Loucy (cell line): ENCODE results near the gene C1GALT1.

Source experiments
- H2AFZ ChIP-seq: fragments of 200-600 bp; sonication (generic); 2 replicates; pipeline ENCODE4 v1.6.0; 2016; ENCODE audit warnings: antibody characterized with exemption, mild to moderate bottlenecking, low read length, moderate library complexity
- H3F3A ChIP-seq: fragments of 200-600 bp; 2 replicates; pipeline ENCODE4 v1.6.0; 2016; ENCODE audit warnings: antibody characterized with exemption, low read depth, mild to moderate bottlenecking
- H3K27me3 ChIP-seq: fragments of 200-600 bp; sonication (generic); 2 replicates; pipeline ENCODE4 v1.6.1; 2014; ENCODE audit warnings: low read length, mild to moderate bottlenecking; ENCODE audit not compliant: insufficient read depth, poor library complexity, severe bottlenecking
- H3K36me3 ChIP-seq: fragments of 200-600 bp; sonication (generic); 2 replicates; pipeline ENCODE4 v1.6.1; 2016; ENCODE audit warnings: low read length; ENCODE audit not compliant: insufficient read depth
- H3K4me1 ChIP-seq: fragments of 200-600 bp; sonication (generic); 2 replicates; pipeline ENCODE4 v1.5.1; 2014; ENCODE audit warnings: low read length, mild to moderate bottlenecking; ENCODE audit not compliant: insufficient read depth, poor library complexity, severe bottlenecking
- H3K4me2 ChIP-seq: fragments of 200-600 bp; sonication (generic); 2 replicates; pipeline ENCODE4 v1.6.0; 2014; ENCODE audit warnings: antibody characterized with exemption, low read length, low read depth, mild to moderate bottlenecking; ENCODE audit not compliant: poor library complexity, severe bottlenecking
- H3K4me3 ChIP-seq: fragments of 200-600 bp; sonication (generic); 2 replicates; pipeline ENCODE4 v1.5.1; 2014; ENCODE audit warnings: low read length, mild to moderate bottlenecking, mixed read lengths; ENCODE audit not compliant: poor library complexity, severe bottlenecking
- H3K79me2 ChIP-seq: fragments of 200-600 bp; sonication (generic); 2 replicates; pipeline ENCODE4 v1.6.1; 2014; ENCODE audit warnings: low read length; ENCODE audit not compliant: insufficient read depth
- H3K9ac ChIP-seq: fragments of 200-600 bp; sonication (generic); 2 replicates; pipeline ENCODE4 v1.6.0; 2014; ENCODE audit warnings: mild to moderate bottlenecking, low read depth, low read length, moderate library complexity; ENCODE audit not compliant: poor library complexity, severe bottlenecking
- H3K9me2 ChIP-seq: fragments of 200-600 bp; sonication (generic); replicated peaks from 2 replicates; pipeline ENCODE4 v1.6.1; 2016; ENCODE audit warnings: low read depth, low read length, mixed read lengths
- H3K9me3 ChIP-seq: fragments of 200-600 bp; sonication (generic); 2 replicates; pipeline ENCODE4 v1.6.1; 2014; ENCODE audit warnings: mild to moderate bottlenecking, antibody characterized with exemption, low read length, low read depth; ENCODE audit not compliant: insufficient read depth
- H4K20me1 ChIP-seq: fragments of 200-600 bp; sonication (generic); 2 replicates; pipeline ENCODE4 v1.6.0; 2014; ENCODE audit warnings: antibody characterized with exemption, low read length, mild to moderate bottlenecking; ENCODE audit not compliant: insufficient read depth, poor library complexity, severe bottlenecking
- CTCF ChIP-seq: fragments of 200-600 bp; sonication (generic); conservative IDR thresholded peaks from 2 replicates; pipeline ENCODE4 v1.5.1; 2014; ENCODE audit warnings: mild to moderate bottlenecking, antibody characterized with exemption, low read length
- EZH2phosphoT487 ChIP-seq: fragments of 200-600 bp; IDR thresholded peaks from 2 replicates; pipeline ENCODE4 v1.6.1; 2018; ENCODE audit warnings: antibody characterized with exemption, mild to moderate bottlenecking, moderate library complexity, borderline replicate concordance

The C1GALT1 gene

GRCh38 chr7:7210475-7211237 is 28.3 kb downstream of the C1GALT1 start:
- Histone ChIP-seq H3K79me2 (peaks cover 89% of the 10 kb centered on the region), H3K9me2 (no peaks in the 10 kb centered on the region), H4K20me1 (peaks cover 14% of the 10 kb centered on the region), H3K36me3 (peaks cover 17% of the 10 kb centered on the region; the same call in 1 of the 2 replicates), H3K4me2 (no peak overlapping the region), H3K9ac (no peak overlapping the region), H3K9me3 (no peaks in the 10 kb centered on the region), H3K4me1 (no peaks in the 10 kb centered on the region), H3K27me3 (no peaks in the 10 kb centered on the region), H3F3A (no peaks in the 10 kb centered on the region), H2AFZ (no peak overlapping the region), H3K4me3 (no peak overlapping the region)
- TF ChIP-seq CTCF (no peak), EZH2phosphoT487 (no peak)

GRCh38 chr7:7212612-7213011 is 30.3 kb downstream of the C1GALT1 start:
- Histone ChIP-seq H3K9me2 (no peaks in the 10 kb centered on the region), H3K9ac (no peak overlapping the region), H3K4me1 (no peaks in the 10 kb centered on the region), H3K36me3 (peaks cover 36% of the 10 kb centered on the region; the same call in 1 of the 2 replicates), H3F3A (no peaks in the 10 kb centered on the region), H3K4me2 (no peak overlapping the region), H3K4me3 (no peak overlapping the region), H4K20me1 (peaks cover 9% of the 10 kb centered on the region), H3K9me3 (no peaks in the 10 kb centered on the region), H3K79me2 (peaks cover 79% of the 10 kb centered on the region), H3K27me3 (no peaks in the 10 kb centered on the region), H2AFZ (no peak overlapping the region)
- no peak for TF ChIP-seq CTCF
- no peak for TF ChIP-seq EZH2phosphoT487

- Histone ChIP-seq H3K4me2 (no peak overlapping the region), H3K9me2 (no peaks in the 10 kb centered on the region), H3K79me2 (peaks cover 63% of the 10 kb centered on the region), H3K4me3 (no peak overlapping the region), H3K4me1 (no peaks in the 10 kb centered on the region), H2AFZ (no peak overlapping the region), H3K9me3 (no peaks in the 10 kb centered on the region), H3F3A (no peaks in the 10 kb centered on the region), H3K27me3 (no peaks in the 10 kb centered on the region), H3K9ac (no peak overlapping the region), H3K36me3 (peaks cover 46% of the 10 kb centered on the region; the same call in 1 of the 2 replicates), H4K20me1 (no peaks in the 10 kb centered on the region)
- TF ChIP-seq CTCF (no peak), EZH2phosphoT487 (no peak)
Measured at GRCh38 chr7:7214398-7215347, 32.3 kb downstream of the C1GALT1 start.
